Kidney glomerular epithelial cell (primary cell): ENCODE measurements around the gene B3GNT4.
"Not testable (repeated sequence)": the region's sequence is repeated elsewhere in the genome, so short reads cannot be mapped to it uniquely, and the experiment has no call there.

Experiments used
- DNase-seq: peaks from one replicate; lab custom pipeline; 2025; lab: John Stamatoyannopoulos, UW

Gene B3GNT4

DNA sequence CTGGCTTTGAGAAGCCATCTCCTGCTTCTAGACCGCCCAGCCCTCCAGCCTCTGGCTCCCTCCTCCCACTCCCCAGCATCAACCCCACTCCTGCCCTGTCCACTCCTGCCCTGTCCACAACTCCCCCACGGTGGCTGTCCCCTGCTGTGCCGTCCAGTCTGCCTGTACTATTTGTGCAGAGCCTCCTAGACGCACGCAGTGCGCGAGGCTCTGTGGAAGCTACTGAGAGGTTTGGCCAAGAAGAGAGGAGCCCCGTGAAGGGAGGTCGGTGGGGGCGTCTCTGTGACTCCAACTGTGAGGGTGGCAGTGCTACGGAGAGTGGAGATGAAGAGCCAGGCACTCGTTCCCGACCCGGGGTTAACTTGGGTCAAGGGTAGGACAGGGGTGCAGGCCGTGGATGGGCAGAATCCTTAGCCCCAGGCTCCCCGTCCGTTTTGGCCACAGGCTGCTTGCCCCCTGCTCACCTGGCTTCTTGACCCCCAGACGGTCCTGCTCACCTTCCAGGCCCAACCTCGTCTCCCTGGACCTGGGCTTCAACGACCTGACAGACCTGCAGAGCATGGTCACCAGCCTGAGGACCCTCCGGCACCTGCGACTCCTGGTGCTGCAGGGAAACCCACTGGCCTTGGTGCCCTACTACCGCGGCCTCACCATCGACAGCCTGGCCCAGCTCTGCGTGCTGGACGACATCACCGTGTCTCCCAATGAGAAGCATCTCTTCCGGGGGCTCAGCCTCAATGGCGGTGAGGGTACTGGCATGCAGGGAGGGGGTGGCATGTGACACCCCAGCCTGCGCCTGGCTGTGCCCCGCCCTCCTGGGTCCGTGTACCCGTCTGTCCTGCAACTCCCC lies 13.7 kb upstream of the B3GNT4 start:
- DNase-seq, result no peak

DNA sequence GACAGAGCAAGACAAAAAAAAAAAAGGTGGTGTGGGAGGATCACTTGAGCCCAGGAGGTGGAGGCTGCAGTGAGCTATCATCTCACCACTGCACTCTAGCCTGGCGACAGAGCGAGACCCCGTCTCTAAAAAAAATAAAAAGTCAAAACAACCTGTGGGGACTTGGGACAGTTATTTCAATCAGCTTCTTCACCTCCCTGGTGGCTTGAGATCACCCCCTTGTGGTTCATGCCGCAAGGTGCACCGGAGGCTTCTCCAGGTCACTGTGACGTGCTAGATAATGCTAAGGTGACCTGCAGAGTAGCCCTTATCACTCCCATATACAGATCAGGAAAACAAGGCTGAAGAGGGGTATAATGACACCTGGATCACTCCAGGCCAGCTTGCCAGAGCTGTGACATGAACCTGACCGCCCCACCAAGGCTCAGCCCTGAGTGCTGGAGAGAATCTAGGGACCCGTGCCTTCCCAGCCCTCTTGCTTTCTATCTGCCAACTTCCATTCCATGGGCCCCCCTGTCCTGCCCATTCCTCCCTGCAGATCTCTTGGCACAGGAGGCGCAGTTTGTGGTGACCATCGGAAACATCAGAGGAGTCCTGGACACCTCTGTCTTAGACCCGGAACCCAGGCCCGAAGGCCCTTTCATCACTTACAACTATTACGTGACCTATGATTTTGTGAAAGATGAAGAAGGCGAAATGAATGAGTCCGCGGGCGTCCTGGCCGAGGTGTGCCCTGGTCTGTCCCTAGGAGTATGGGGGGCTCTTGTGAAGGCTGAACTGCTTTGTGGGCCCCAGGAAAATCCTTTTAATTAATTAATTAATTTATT lies 12.5 kb upstream of the B3GNT4 start:
- peak; percentile 9 for DNase-seq

- DNase-seq, result no peak
Measured at GRCh38 chr12:122192441-122192840, 11.1 kb upstream of the B3GNT4 start.

DNA sequence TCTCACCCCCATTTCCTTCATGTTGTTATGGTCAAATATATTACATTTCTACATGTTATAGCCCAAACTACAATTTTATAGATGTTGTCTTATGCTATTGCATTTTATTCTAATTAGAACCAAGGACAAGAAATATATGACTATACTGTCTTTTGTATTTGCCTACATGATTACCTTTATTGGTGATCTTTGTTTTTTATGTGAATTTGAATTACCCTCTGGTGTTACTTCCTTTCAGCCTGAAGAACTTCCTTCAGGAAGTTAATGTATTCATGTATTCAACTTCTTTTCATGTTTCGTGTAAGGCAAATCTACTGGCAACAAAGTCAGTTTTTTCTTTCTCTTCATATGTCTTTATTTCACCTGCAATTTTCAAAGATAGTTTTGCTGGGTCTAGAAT lies 8.7 kb upstream of the B3GNT4 start:
- DNase-seq, result no peak

- DNase-seq, result no peak
Measured at GRCh38 chr12:122195405-122195804, 8.1 kb upstream of the B3GNT4 start.

DNA sequence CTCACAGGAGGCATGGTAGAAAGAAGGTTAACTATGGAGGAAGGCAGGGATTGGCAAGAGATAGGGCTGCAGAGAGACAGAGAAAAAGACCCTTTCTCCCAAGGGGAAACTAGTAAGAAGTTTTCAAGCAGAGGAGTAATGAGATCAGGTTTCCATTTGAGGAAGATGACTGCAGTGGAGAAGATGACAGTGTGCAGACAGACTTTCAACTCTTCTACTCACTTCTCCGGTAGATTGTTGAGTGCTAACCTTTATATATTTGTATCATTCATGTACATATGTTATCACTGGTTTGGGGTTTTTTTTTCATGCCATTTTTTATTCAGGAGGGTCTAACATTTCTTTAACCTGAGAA lies 5.9 kb upstream of the B3GNT4 start:
- DNase-seq, result no peak

- no peak for DNase-seq
Measured at GRCh38 chr12:122199484-122200355, 3.8 kb upstream of the B3GNT4 start.

GRCh38 chr12:122200541-122201175 lies 2.9 kb upstream of the B3GNT4 start:
- no peak for DNase-seq

- no peak for DNase-seq
Measured at GRCh38 chr12:122201381-122201780, 2.1 kb upstream of the B3GNT4 start.

DNA sequence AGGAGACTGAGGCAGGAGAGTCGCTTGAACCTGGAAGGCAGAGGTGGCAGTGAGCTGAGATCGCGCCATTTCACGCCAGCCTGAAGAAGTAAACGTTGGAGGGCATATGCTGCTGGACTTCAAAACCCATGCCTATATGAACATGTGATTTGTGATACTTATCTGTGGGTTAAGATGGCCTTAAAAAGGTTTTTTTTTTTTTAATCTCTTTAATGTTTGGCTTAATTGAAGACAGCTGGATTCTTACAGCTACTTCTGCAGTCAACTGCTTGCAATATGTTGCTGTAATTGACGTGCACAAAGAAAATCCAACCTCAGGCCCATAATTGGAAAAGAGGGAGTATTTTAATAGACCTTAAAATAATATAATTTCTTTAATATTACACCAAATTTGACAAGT lies 1.5 kb upstream of the B3GNT4 start:
- DNase-seq, result no peak

- DNase-seq, result not testable (repeated sequence)
Measured at GRCh38 chr12:122202811-122203210, 698 bp upstream of the B3GNT4 start.

GRCh38 chr12:122204167-122205052 lies 901 bp downstream of the B3GNT4 start:
- DNase-seq, result no peak

DNA sequence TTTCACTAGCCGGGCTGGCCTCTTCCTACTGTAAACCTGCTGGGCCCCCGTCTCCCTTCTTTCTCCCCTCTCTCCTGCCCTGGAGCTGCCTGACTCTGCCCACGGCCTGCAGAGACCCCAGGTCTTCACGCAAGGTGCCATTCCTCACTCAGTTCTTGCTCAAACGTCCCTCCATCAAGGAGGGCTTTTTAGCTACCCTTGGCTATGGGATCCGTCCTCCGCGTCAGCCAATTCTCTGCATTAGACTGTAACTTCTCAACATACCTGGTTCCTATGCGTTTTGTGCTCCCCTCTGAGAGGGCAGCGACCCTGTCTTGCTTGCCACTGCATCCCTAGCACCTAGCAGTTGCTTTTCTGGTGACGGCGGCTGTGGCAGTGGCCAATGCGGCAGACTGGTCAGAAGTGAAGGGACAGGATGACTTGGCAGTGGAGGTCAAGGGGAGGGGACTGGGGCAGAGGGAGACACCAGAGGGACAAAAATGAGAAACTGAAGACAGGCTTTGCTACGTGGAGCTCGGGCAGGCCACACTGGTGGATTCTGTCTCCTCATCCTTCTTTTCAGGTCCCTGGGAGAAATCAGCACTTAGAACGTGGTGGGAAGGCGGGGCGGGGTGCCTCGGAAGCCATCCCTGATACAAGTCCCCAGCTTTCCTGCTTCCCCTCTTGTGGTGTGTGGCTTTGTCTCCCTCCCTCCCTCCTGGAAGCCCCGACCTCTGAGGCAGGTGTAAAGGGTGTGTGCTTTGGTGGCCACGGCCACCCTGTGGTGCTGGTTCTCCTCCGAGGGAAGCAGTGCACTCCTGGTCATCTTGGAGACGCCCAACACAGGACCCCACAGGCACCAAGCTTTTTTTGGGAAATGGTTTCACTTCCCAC lies 1.8 kb downstream of the B3GNT4 start:
- no peak for DNase-seq

DNA sequence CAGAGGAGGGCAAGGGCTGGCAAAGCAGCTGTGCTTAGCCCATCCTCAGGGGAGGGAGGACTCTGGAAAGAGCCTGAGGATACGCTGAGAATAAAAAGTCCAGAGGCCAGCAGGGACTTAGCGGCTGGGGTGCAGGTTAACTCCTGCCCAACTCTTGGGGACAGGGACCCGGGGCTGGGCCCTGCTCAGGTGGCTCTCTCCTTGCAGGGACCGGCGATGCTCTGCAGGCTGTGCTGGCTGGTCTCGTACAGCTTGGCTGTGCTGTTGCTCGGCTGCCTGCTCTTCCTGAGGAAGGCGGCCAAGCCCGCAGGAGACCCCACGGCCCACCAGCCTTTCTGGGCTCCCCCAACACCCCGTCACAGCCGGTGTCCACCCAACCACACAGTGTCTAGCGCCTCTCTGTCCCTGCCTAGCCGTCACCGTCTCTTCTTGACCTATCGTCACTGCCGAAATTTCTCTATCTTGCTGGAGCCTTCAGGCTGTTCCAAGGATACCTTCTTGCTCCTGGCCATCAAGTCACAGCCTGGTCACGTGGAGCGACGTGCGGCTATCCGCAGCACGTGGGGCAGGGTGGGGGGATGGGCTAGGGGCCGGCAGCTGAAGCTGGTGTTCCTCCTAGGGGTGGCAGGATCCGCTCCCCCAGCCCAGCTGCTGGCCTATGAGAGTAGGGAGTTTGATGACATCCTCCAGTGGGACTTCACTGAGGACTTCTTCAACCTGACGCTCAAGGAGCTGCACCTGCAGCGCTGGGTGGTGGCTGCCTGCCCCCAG lies 2.8 kb downstream of the B3GNT4 start:
- no peak for DNase-seq

DNA sequence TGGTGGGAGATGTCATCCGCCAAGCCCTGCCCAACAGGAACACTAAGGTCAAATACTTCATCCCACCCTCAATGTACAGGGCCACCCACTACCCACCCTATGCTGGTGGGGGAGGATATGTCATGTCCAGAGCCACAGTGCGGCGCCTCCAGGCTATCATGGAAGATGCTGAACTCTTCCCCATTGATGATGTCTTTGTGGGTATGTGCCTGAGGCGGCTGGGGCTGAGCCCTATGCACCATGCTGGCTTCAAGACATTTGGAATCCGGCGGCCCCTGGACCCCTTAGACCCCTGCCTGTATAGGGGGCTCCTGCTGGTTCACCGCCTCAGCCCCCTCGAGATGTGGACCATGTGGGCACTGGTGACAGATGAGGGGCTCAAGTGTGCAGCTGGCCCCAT lies 3.5 kb downstream of the B3GNT4 start:
- DNase-seq, result no peak

GRCh38 chr12:122207391-122207790 lies 3.9 kb downstream of the B3GNT4 start:
- no peak for DNase-seq

- DNase-seq, result no peak
Measured at GRCh38 chr12:122208073-122208820, 4.7 kb downstream of the B3GNT4 start.

DNA sequence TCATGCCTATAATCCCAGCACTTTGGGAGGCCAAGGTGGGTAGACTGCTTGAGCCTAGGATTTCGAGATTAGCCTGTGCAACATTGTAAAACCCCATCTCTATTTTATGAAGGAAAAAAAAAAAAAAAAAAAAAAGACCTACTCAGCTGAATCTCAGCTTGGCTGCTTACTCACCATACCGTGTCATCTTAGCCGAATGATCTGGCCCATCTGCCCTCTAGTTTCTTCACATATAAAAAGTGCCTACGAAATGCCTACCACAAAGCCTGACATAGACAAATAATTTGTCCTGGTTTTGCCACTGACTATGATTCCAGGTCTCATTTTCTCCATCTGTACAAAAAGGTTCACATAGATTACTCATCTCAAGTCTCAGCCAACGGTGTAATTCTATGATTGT lies 12.3 kb downstream of the B3GNT4 start:
- DNase-seq, result no peak
